Measurements from ENCODE around the gene THAP10. TPM values are rescaled to one million over a fixed set of nuclear protein-coding genes. Genes with fewer than 3 reads are reported as not detected.

Gene THAP10
- total and polyA plus RNA-seq, 4 donors: 0.90 to 14.5 (median 1.4) TPM

- H3K4me1 ChIP-seq (ENCODE audit: control insufficient read depth in 1 of 2, insufficient read depth in 2 of 2, low read length in 2 of 2): peaks cover 0 to 1% of the 10 kb centered on the region in 2 donors
- no peak overlapping the region for H3K27ac ChIP-seq (ENCODE audit: low read depth in 1 of 2, low read length in 2 of 2)
- 97 to 98% methylated on average over 2 of the region's 2 CpGs for WGBS, 2 donors
- intact Hi-C loops (cut with DNase I): no loop called here
- no peak overlapping the region for H3K4me3 ChIP-seq (ENCODE audit: low read length in 2 of 2)
- no peaks in the 10 kb centered on the region for H3K27me3 ChIP-seq (ENCODE audit: control insufficient read depth in 1 of 2, insufficient read depth in 2 of 2, low read length in 1 of 2)
- H3K9me3 ChIP-seq (ENCODE audit: control insufficient read depth, low read length): no peaks in the 10 kb centered on the region
- H3K36me3 ChIP-seq (ENCODE audit: control insufficient read depth in 1 of 2, insufficient read depth in 2 of 2, low read length in 1 of 2): no peaks in the 10 kb centered on the region
- DNase-seq (no peak), ATAC-seq (ENCODE audit: low FRiP score) (no peak)
Measured at GRCh38 chr15:70922119-70922518, 29.9 kb upstream of the THAP10 start.

GRCh38 chr15:70920981-70921696 is 28.9 kb upstream of the THAP10 start:
- H3K9me3 ChIP-seq (ENCODE audit: control insufficient read depth, low read length): no peaks in the 10 kb centered on the region
- DNase-seq (no peak), ATAC-seq (ENCODE audit: low FRiP score) (no peak)
- H3K4me1 ChIP-seq (ENCODE audit: control insufficient read depth in 1 of 2, insufficient read depth in 2 of 2, low read length in 2 of 2): peaks cover 0 to 1% of the 10 kb centered on the region in 2 donors
- no peak overlapping the region for H3K4me3 ChIP-seq (ENCODE audit: low read length in 2 of 2)
- no peaks in the 10 kb centered on the region for H3K36me3 ChIP-seq (ENCODE audit: control insufficient read depth in 1 of 2, insufficient read depth in 2 of 2, low read length in 1 of 2)
- intact Hi-C loops (cut with DNase I): no loop called here
- no peaks in the 10 kb centered on the region for H3K27me3 ChIP-seq (ENCODE audit: control insufficient read depth in 1 of 2, insufficient read depth in 2 of 2, low read length in 1 of 2)
- no peak overlapping the region for H3K27ac ChIP-seq (ENCODE audit: low read depth in 1 of 2, low read length in 2 of 2)
- 0 to 5% methylated on average over 1 of the region's 1 CpG for WGBS, 2 donors

- H3K36me3 ChIP-seq (ENCODE audit: control insufficient read depth in 1 of 2, insufficient read depth in 2 of 2, low read length in 1 of 2): peaks cover 0 to 2% of the 10 kb centered on the region in 2 donors
- H3K4me1 ChIP-seq (ENCODE audit: control insufficient read depth in 1 of 2, insufficient read depth in 2 of 2, low read length in 2 of 2): peaks cover 0 to 1% of the 10 kb centered on the region in 2 donors
- intact Hi-C loops (cut with DNase I): no loop called here
- no peaks in the 10 kb centered on the region for H3K27me3 ChIP-seq (ENCODE audit: control insufficient read depth in 1 of 2, insufficient read depth in 2 of 2, low read length in 1 of 2)
- DNase-seq: no peak
- no peaks in the 10 kb centered on the region for H3K9me3 ChIP-seq (ENCODE audit: control insufficient read depth, low read length)
- no peak for ATAC-seq (ENCODE audit: low FRiP score)
- H3K27ac ChIP-seq (ENCODE audit: low read depth in 1 of 2, low read length in 2 of 2): no peak overlapping the region
- H3K4me3 ChIP-seq (ENCODE audit: low read length in 2 of 2): no peak overlapping the region
- WGBS, 2 donors: 95 to 96% methylated on average over 6 of the region's 6 CpGs
Measured at GRCh38 chr15:70917955-70918354, 25.7 kb upstream of the THAP10 start.

GRCh38 chr15:70916531-70916930 is 24.3 kb upstream of the THAP10 start:
- WGBS, 2 donors: 95 to 96% methylated on average over 8 to 10 of the region's 10 CpGs

GRCh38 chr15:70912187-70912586 is 20.0 kb upstream of the THAP10 start:
- no peaks in the 10 kb centered on the region for H3K4me1 ChIP-seq (ENCODE audit: control insufficient read depth in 1 of 2, insufficient read depth in 2 of 2, low read length in 2 of 2)
- no peak overlapping the region for H3K27ac ChIP-seq (ENCODE audit: low read depth in 1 of 2, low read length in 2 of 2)
- peaks cover 2 to 4% of the 10 kb centered on the region in 2 donors for H3K36me3 ChIP-seq (ENCODE audit: control insufficient read depth in 1 of 2, insufficient read depth in 2 of 2, low read length in 1 of 2)
- peaks cover 4% of the 10 kb centered on the region for H3K9me3 ChIP-seq (ENCODE audit: control insufficient read depth, low read length)
- intact Hi-C loops (cut with DNase I): no loop called here
- ATAC-seq (ENCODE audit: low FRiP score): no peak
- 92 to 95% methylated on average over 1 of the region's 1 CpG for WGBS, 2 donors
- no peaks in the 10 kb centered on the region for H3K27me3 ChIP-seq (ENCODE audit: control insufficient read depth in 1 of 2, insufficient read depth in 2 of 2, low read length in 1 of 2)
- no peak overlapping the region for H3K4me3 ChIP-seq (ENCODE audit: low read length in 2 of 2)
- no peak for DNase-seq

More at GRCh38 chr15:70916531-70916930, 24.3 kb upstream of the THAP10 start:
- intact Hi-C loops (cut with DNase I): no loop called here
- H3K4me3 ChIP-seq (ENCODE audit: low read length in 2 of 2): no peak overlapping the region
- H3K9me3 ChIP-seq (ENCODE audit: control insufficient read depth, low read length): no peaks in the 10 kb centered on the region
- H3K27me3 ChIP-seq (ENCODE audit: control insufficient read depth in 1 of 2, insufficient read depth in 2 of 2, low read length in 1 of 2): no peaks in the 10 kb centered on the region
- peaks cover 0 to 2% of the 10 kb centered on the region in 2 donors for H3K36me3 ChIP-seq (ENCODE audit: control insufficient read depth in 1 of 2, insufficient read depth in 2 of 2, low read length in 1 of 2)
- ATAC-seq (ENCODE audit: low FRiP score) (no peak), DNase-seq (no peak)
- peaks cover 0 to 1% of the 10 kb centered on the region in 2 donors for H3K4me1 ChIP-seq (ENCODE audit: control insufficient read depth in 1 of 2, insufficient read depth in 2 of 2, low read length in 2 of 2)
- no peak overlapping the region for H3K27ac ChIP-seq (ENCODE audit: low read depth in 1 of 2, low read length in 2 of 2)

- intact Hi-C loops (cut with DNase I): no loop called here
- Histone ChIP-seq H3K36me3 (ENCODE audit: control insufficient read depth in 1 of 2, insufficient read depth in 2 of 2, low read length in 1 of 2) (peaks cover 5% of the 10 kb centered on the region in 2 donors), H3K4me3 (ENCODE audit: low read length in 2 of 2) (no peak overlapping the region), H3K9me3 (ENCODE audit: control insufficient read depth, low read length) (peaks cover 4% of the 10 kb centered on the region), H3K4me1 (ENCODE audit: control insufficient read depth in 1 of 2, insufficient read depth in 2 of 2, low read length in 2 of 2) (no peaks in the 10 kb centered on the region), H3K27me3 (ENCODE audit: control insufficient read depth in 1 of 2, insufficient read depth in 2 of 2, low read length in 1 of 2) (no peaks in the 10 kb centered on the region), H3K27ac (ENCODE audit: low read depth in 1 of 2, low read length in 2 of 2) (no peak overlapping the region)
- no peak for DNase-seq
- 93 to 100% methylated on average over 1 of the region's 1 CpG for WGBS, 2 donors
- no peak for ATAC-seq (ENCODE audit: low FRiP score)
Measured at GRCh38 chr15:70910958-70911357, 18.7 kb upstream of the THAP10 start.

GRCh38 chr15:70907784-70908471 is 15.7 kb upstream of the THAP10 start:
- ATAC-seq (ENCODE audit: low FRiP score) (no peak), DNase-seq (no peak)
- WGBS, 2 donors: 95 to 97% methylated on average over 5 of the region's 5 CpGs
- Histone ChIP-seq H3K27ac (ENCODE audit: low read depth in 1 of 2, low read length in 2 of 2) (no peak overlapping the region), H3K27me3 (ENCODE audit: control insufficient read depth in 1 of 2, insufficient read depth in 2 of 2, low read length in 1 of 2) (no peaks in the 10 kb centered on the region), H3K9me3 (ENCODE audit: control insufficient read depth, low read length) (peaks cover 4% of the 10 kb centered on the region), H3K36me3 (ENCODE audit: control insufficient read depth in 1 of 2, insufficient read depth in 2 of 2, low read length in 1 of 2) (peaks cover 3 to 5% of the 10 kb centered on the region in 2 donors), H3K4me1 (ENCODE audit: control insufficient read depth in 1 of 2, insufficient read depth in 2 of 2, low read length in 2 of 2) (no peaks in the 10 kb centered on the region), H3K4me3 (ENCODE audit: low read length in 2 of 2) (no peak overlapping the region)
- intact Hi-C loops (cut with DNase I): no loop called here

- Histone ChIP-seq H3K4me3 (ENCODE audit: low read length in 2 of 2) (no peak overlapping the region), H3K27me3 (ENCODE audit: control insufficient read depth in 1 of 2, insufficient read depth in 2 of 2, low read length in 1 of 2) (no peaks in the 10 kb centered on the region), H3K9me3 (ENCODE audit: control insufficient read depth, low read length) (peaks cover 4% of the 10 kb centered on the region), H3K27ac (ENCODE audit: low read depth in 1 of 2, low read length in 2 of 2) (no peak overlapping the region), H3K36me3 (ENCODE audit: control insufficient read depth in 1 of 2, insufficient read depth in 2 of 2, low read length in 1 of 2) (peaks cover 5 to 6% of the 10 kb centered on the region in 2 donors), H3K4me1 (ENCODE audit: control insufficient read depth in 1 of 2, insufficient read depth in 2 of 2, low read length in 2 of 2) (no peaks in the 10 kb centered on the region)
- ATAC-seq (ENCODE audit: low FRiP score) (no peak), DNase-seq (peak in 1 of 2 donors; percentile 47)
- intact Hi-C loops (cut with DNase I): no loop called here
Measured at GRCh38 chr15:70906842-70907241, 14.6 kb upstream of the THAP10 start.

- H3K36me3 ChIP-seq (ENCODE audit: control insufficient read depth in 1 of 2, insufficient read depth in 2 of 2, low read length in 1 of 2): peaks cover 3 to 5% of the 10 kb centered on the region in 2 donors
- H3K4me3 ChIP-seq (ENCODE audit: low read length in 2 of 2): no peak overlapping the region
- no peaks in the 10 kb centered on the region for H3K27me3 ChIP-seq (ENCODE audit: control insufficient read depth in 1 of 2, insufficient read depth in 2 of 2, low read length in 1 of 2)
- ATAC-seq (ENCODE audit: low FRiP score): no peak
- no peak overlapping the region for H3K27ac ChIP-seq (ENCODE audit: low read depth in 1 of 2, low read length in 2 of 2)
- no peak for DNase-seq
- intact Hi-C loops (cut with DNase I): no loop called here
- no peaks in the 10 kb centered on the region for H3K9me3 ChIP-seq (ENCODE audit: control insufficient read depth, low read length)
- no peaks in the 10 kb centered on the region for H3K4me1 ChIP-seq (ENCODE audit: control insufficient read depth in 1 of 2, insufficient read depth in 2 of 2, low read length in 2 of 2)
- WGBS, 2 donors: 96 to 97% methylated on average over 1 of the region's 1 CpG
Measured at GRCh38 chr15:70902107-70902506, 9.9 kb upstream of the THAP10 start.

All from aorta (tissue), 5 donors.